GM12878 (cell line): ENCODE data around the gene TSPO2. TPM values are rescaled to one million over a fixed set of nuclear protein-coding genes. Genes with fewer than 3 reads are reported as not detected.
A peak's percentile ranks its signal among the peaks of the same experiment; 100 is the strongest.

Source experiments
- CHD1 ChIP-seq: IDR thresholded peaks from 2 replicates; pipeline ENCODE4 v1.6.1; 2012; ENCODE audit warnings: low read depth, low read length, improper control_type of control experiment
- CREM ChIP-seq: IDR thresholded peaks from 2 replicates; pipeline ENCODE4 v1.6.1; 2014; ENCODE audit warnings: antibody characterized with exemption, low read depth
- FOXK2 ChIP-seq: fragments of 450-650 bp; IDR thresholded peaks from 2 replicates; pipeline ENCODE4 v1.6.1; 2017; ENCODE audit warnings: mild to moderate bottlenecking, moderate library complexity
- JUND ChIP-seq: IDR thresholded peaks from 2 replicates; pipeline ENCODE4 v1.6.1; 2012; ENCODE audit warnings: low read depth, mild to moderate bottlenecking, low read length, improper control_type of control experiment, moderate library complexity
- KAT2A ChIP-seq: conservative IDR thresholded peaks from 2 replicates; pipeline ENCODE4 v1.6.1; 2011; ENCODE audit warnings: low read depth, low read length; ENCODE audit not compliant: control insufficient read depth
- MTA2 ChIP-seq: fragments of 450-650 bp; IDR thresholded peaks from 2 replicates; pipeline ENCODE4 v1.6.1; 2016; ENCODE audit warnings: low read depth, mild to moderate bottlenecking, moderate library complexity
- NR2F1 ChIP-seq: fragments of 450-650 bp; conservative IDR thresholded peaks from 2 replicates; pipeline ENCODE4 v1.6.1; 2017; ENCODE audit warnings: mild to moderate bottlenecking
- PKNOX1 ChIP-seq: fragments of 450-650 bp; IDR thresholded peaks from 2 replicates; pipeline ENCODE4 v1.6.1; 2016; ENCODE audit warnings: mild to moderate bottlenecking
- POLR2AphosphoS2 ChIP-seq: IDR thresholded peaks from 2 replicates; pipeline ENCODE4 v1.6.1; 2011; ENCODE audit warnings: low read depth, mild to moderate bottlenecking, low read length, improper control_type of control experiment, moderate library complexity
- RB1 ChIP-seq: fragments of 450-650 bp; formaldehyde crosslinking; IDR thresholded peaks from 2 replicates; pipeline ENCODE4 v1.6.1; 2017; ENCODE audit warnings: mild to moderate bottlenecking, borderline replicate concordance
- RBBP5 ChIP-seq: fragments of 200-600 bp; sonication (generic); conservative IDR thresholded peaks from 2 replicates; pipeline ENCODE4 v1.6.1; 2016
- RELA ChIP-seq: fragments of 450-650 bp; IDR thresholded peaks from 2 replicates; pipeline ENCODE4 v1.8.0; 2014; ENCODE audit warnings: borderline replicate concordance; ENCODE audit not compliant: partially characterized antibody
- SIX5 ChIP-seq: IDR thresholded peaks from 2 replicates; pipeline ENCODE4 v1.6.1; 2011; ENCODE audit warnings: mild to moderate bottlenecking, low read depth, low read length, moderate library complexity; ENCODE audit not compliant: severe bottlenecking
- TAF1 ChIP-seq: IDR thresholded peaks from 2 replicates; pipeline ENCODE4 v1.6.1; 2011; ENCODE audit warnings: mild to moderate bottlenecking, low read depth, low read length, borderline replicate concordance
- TBL1XR1 ChIP-seq: IDR thresholded peaks from 2 replicates; pipeline ENCODE4 v1.6.1; 2012; ENCODE audit warnings: low read depth, low read length, improper control_type of control experiment
- YY1 ChIP-seq: IDR thresholded peaks from 2 replicates; pipeline ENCODE4 v1.6.1; 2011; ENCODE audit warnings: low read depth, mild to moderate bottlenecking, low read length
- ZNF24 ChIP-seq: fragments of 450-650 bp; IDR thresholded peaks from 2 replicates; pipeline ENCODE4 v1.6.1; 2017; ENCODE audit warnings: antibody characterized with exemption, mild to moderate bottlenecking
- ZSCAN29 ChIP-seq: fragments of 450-650 bp; IDR thresholded peaks from 2 replicates; pipeline ENCODE4 v1.6.1; 2017; ENCODE audit warnings: mild to moderate bottlenecking, moderate library complexity
- polyA plus RNA-seq, 11 experiments: library from polyadenylated mRNA; depleted of rRNA in 4 of 11; unstranded in 6 of 11; stranded (reverse) in 5 of 11; fragments of >200 nt; fragmentation: Nextera tagmentation in 4 of 11; fragmentation: Illumina TruSeq in 1 of 11; extraction: Ambion mirVana in 4 of 11; extraction: Trizol in 1 of 11; gene quantifications; 1 replicate in 1 of 11; 2 replicates in 10 of 11; pipeline versions ENCODE4 v1.2.1 to v1.2.3, GENCODE V29; 2011 to 2016; ENCODE audit warnings: inconsistent platforms in 2 of 11, missing spikeins in 2 of 11, low read depth in 1 of 11
- total RNA-seq, 4 experiments: library from RNA; depleted of rRNA in 3 of 4; stranded (reverse); fragments of >200 nt in 3 of 4; fragmentation: Illumina TruSeq in 1 of 4; extraction: Trizol in 1 of 4; gene quantifications; 2 replicates each; pipeline versions ENCODE4 v1.2.1 to v1.2.3, GENCODE V29; 2013 to 2021
- TF ChIP-seq, protein P1 (sequence below): fragments of 450-650 bp; conservative IDR thresholded peaks from 2 replicates; pipeline ENCODE4 v1.6.1; 2017; ENCODE audit warnings: mild to moderate bottlenecking, moderate library complexity
- TF ChIP-seq, protein P2 (sequence below): fragments of 450-650 bp; IDR thresholded peaks from 2 replicates; pipeline ENCODE4 v1.6.1; 2017; ENCODE audit warnings: borderline replicate concordance
- TF ChIP-seq, protein P3 (sequence below): fragments of 450-650 bp; IDR thresholded peaks from 2 replicates; pipeline ENCODE4 v1.6.1; 2017; ENCODE audit warnings: antibody characterized with exemption, mild to moderate bottlenecking, moderate library complexity
- TF ChIP-seq, protein P4 (sequence below): IDR thresholded peaks from 2 replicates; pipeline ENCODE4 v1.6.1; 2012; ENCODE audit warnings: low read depth, low read length, improper control_type of control experiment

TSPO2 gene
- total and polyA plus RNA-seq, 10 of the 15 experiments (the other 5 are each of a cell fraction or from before 2014, with no cell fraction given) = not detected

DNA sequence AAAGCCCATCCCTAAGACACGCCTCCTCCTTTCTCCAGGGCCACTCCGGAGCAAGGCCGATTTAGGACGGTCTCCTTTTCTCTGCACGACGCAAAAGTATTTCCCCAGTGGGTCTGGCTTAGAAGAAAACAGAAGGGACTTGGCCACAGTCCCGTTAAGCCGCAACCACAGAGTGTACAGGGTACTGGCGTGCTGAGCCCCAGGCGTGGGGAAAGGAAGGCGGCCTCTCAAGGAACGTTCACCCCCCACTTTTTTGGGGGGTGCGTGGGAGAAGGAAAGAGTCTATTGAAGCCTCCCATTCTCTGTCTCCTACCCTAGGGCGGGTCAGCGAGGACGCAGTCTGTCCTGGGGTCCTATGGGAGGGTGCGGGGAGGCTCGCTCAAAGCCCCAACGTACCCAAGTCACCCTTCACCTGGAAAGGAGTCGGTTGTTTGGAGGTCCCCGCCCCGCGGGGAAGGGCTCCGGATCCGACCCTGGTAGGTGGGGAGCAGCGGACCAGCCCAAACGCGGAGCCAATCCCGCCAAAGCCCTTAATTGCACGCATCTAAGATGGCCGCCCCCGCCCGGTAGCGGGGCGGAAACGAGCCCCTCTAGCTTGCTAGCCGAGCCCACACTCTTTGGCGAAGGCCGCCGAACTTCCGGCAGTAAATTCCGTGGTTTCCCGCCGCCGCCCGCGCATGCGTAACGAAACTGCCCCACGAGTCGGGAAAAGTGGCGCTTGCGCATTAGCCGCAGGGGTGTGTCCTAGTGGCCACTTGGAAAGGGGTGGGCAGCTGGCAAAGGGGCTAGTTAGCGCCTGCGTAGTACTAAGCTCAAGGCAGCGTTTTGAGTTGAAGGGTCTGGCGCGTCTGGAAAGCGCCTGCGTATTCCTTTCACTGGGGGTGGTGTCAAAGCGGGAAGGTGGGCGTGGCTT is 29.9 kb downstream of the TSPO2 start, which contains the start of gene OARD1 (continued):
- no peak for TF ChIP-seq RELA
- TF ChIP-seq, protein P1, sequence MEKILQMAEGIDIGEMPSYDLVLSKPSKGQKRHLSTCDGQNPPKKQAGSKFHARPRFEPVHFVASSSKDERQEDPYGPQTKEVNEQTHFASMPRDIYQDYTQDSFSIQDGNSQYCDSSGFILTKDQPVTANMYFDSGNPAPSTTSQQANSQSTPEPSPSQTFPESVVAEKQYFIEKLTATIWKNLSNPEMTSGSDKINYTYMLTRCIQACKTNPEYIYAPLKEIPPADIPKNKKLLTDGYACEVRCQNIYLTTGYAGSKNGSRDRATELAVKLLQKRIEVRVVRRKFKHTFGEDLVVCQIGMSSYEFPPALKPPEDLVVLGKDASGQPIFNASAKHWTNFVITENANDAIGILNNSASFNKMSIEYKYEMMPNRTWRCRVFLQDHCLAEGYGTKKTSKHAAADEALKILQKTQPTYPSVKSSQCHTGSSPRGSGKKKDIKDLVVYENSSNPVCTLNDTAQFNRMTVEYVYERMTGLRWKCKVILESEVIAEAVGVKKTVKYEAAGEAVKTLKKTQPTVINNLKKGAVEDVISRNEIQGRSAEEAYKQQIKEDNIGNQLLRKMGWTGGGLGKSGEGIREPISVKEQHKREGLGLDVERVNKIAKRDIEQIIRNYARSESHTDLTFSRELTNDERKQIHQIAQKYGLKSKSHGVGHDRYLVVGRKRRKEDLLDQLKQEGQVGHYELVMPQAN = peak; percentile 91; the same call in 1 of the 2 replicates
- 0 out of 2 replicates have a peak, but pooled peaks have one; percentile 81 for TF ChIP-seq RB1
- TF ChIP-seq, protein P2, sequence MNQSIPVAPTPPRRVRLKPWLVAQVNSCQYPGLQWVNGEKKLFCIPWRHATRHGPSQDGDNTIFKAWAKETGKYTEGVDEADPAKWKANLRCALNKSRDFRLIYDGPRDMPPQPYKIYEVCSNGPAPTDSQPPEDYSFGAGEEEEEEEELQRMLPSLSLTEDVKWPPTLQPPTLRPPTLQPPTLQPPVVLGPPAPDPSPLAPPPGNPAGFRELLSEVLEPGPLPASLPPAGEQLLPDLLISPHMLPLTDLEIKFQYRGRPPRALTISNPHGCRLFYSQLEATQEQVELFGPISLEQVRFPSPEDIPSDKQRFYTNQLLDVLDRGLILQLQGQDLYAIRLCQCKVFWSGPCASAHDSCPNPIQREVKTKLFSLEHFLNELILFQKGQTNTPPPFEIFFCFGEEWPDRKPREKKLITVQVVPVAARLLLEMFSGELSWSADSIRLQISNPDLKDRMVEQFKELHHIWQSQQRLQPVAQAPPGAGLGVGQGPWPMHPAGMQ = no peak
- 0 out of 2 replicates have a peak, but pooled peaks have one; percentile 47 for TF ChIP-seq POLR2AphosphoS2
- TF ChIP-seq, protein P3, sequence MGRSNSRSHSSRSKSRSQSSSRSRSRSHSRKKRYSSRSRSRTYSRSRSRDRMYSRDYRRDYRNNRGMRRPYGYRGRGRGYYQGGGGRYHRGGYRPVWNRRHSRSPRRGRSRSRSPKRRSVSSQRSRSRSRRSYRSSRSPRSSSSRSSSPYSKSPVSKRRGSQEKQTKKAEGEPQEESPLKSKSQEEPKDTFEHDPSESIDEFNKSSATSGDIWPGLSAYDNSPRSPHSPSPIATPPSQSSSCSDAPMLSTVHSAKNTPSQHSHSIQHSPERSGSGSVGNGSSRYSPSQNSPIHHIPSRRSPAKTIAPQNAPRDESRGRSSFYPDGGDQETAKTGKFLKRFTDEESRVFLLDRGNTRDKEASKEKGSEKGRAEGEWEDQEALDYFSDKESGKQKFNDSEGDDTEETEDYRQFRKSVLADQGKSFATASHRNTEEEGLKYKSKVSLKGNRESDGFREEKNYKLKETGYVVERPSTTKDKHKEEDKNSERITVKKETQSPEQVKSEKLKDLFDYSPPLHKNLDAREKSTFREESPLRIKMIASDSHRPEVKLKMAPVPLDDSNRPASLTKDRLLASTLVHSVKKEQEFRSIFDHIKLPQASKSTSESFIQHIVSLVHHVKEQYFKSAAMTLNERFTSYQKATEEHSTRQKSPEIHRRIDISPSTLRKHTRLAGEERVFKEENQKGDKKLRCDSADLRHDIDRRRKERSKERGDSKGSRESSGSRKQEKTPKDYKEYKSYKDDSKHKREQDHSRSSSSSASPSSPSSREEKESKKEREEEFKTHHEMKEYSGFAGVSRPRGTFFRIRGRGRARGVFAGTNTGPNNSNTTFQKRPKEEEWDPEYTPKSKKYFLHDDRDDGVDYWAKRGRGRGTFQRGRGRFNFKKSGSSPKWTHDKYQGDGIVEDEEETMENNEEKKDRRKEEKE = no peak
- no peak for TF ChIP-seq ZNF24
- peak; percentile 58 for TF ChIP-seq SIX5
- TF ChIP-seq, protein P4, sequence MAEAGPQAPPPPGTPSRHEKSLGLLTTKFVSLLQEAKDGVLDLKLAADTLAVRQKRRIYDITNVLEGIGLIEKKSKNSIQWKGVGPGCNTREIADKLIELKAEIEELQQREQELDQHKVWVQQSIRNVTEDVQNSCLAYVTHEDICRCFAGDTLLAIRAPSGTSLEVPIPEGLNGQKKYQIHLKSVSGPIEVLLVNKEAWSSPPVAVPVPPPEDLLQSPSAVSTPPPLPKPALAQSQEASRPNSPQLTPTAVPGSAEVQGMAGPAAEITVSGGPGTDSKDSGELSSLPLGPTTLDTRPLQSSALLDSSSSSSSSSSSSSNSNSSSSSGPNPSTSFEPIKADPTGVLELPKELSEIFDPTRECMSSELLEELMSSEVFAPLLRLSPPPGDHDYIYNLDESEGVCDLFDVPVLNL = peak; percentile 87
- no peak for TF ChIP-seq KAT2A
- no peak for TF ChIP-seq FOXK2
- peak; percentile 8; the same call in 1 of the 2 replicates for TF ChIP-seq PKNOX1
- peak; percentile 98 for TF ChIP-seq YY1
- 0 out of 2 replicates have a peak, but pooled peaks have one; percentile 11 for TF ChIP-seq JUND
- peak; percentile 18; the same call in 1 of the 2 replicates for TF ChIP-seq TAF1
- TF ChIP-seq CHD1 = no peak
- TF ChIP-seq CREM = peak; percentile 29; the same call in 1 of the 2 replicates
- peak; percentile 56; the same call in 1 of the 2 replicates for TF ChIP-seq MTA2
- TF ChIP-seq RBBP5 = no peak
- TF ChIP-seq ZSCAN29 = no peak
- no peak for TF ChIP-seq TBL1XR1
- peak; percentile 49; the same call in 1 of the 2 replicates for TF ChIP-seq NR2F1
